D341Med (cell line): ENCODE data around the gene MEF2A.
"Not testable (repeated sequence)": the region's sequence is repeated elsewhere in the genome, so short reads cannot be mapped to it uniquely, and the experiment has no call there.

Experiments
- DNase-seq: peaks from one replicate; pipeline ENCODE4 v3.0.0; 2012; ENCODE audit warnings: low spot score

MEF2A gene

GRCh38 chr15:99651023-99651807, 85.4 kb downstream of the MEF2A start:
- no peak for DNase-seq

- DNase-seq, result no peak
Observed at GRCh38 chr15:99656205-99656604, 90.4 kb downstream of the MEF2A start.

GRCh38 chr15:99657996-99658395, 92.2 kb downstream of the MEF2A start:
- no peak for DNase-seq

GRCh38 chr15:99662903-99663302, 97.1 kb downstream of the MEF2A start:
- DNase-seq, result no peak

GRCh38 chr15:99666073-99666472, 100.3 kb downstream of the MEF2A start:
- not testable (repeated sequence) for DNase-seq

DNA sequence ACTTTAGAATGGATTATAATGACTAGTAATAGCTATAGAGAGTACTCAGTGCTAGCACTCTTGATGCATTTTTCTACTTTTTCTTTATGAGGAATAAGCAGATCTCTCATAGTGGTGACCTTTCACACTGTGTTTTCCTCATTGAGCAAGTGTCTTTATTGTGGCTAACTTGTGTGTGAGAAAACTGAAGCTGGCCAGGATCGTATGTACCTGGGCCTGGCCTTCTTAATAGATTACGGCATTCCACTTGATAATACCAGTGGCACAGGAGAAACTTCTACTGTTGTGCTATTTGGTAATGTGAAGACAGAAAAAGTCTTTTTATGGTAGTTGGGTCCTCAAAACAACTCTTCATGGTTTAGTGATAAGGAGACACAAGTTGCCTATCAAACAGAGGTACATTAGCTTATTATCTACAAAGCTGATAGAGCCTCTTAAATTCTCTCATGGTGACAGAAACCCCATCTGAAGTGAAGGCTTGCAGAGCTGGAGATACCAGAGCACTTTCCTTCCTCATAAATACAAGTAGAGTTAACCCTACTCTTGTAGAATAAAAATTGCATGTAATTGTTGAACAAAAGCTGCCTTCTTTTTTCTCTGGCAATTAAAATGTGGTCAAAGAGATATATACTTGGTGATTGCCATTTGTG, 102.9 kb downstream of the MEF2A start:
- no peak for DNase-seq

DNA sequence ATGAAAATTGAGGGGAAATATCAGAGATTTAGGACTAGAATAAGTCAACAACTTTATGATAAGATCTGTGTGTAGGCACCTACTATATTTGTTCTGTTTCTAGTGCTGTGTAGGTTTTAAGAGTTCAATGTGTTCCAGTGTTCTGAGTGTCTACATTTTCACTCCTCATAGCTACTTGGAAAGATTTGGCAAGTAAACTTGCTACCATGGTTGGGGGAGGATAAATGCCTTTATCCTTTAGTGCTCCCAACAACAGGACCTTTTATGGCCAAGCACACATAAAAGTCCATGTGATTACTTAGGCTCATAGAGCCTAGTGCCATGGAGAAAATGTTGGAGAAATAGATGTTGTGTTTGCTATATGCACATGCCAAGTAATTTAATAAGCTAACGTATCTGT, 103.5 kb downstream of the MEF2A start:
- DNase-seq, result no peak

DNA sequence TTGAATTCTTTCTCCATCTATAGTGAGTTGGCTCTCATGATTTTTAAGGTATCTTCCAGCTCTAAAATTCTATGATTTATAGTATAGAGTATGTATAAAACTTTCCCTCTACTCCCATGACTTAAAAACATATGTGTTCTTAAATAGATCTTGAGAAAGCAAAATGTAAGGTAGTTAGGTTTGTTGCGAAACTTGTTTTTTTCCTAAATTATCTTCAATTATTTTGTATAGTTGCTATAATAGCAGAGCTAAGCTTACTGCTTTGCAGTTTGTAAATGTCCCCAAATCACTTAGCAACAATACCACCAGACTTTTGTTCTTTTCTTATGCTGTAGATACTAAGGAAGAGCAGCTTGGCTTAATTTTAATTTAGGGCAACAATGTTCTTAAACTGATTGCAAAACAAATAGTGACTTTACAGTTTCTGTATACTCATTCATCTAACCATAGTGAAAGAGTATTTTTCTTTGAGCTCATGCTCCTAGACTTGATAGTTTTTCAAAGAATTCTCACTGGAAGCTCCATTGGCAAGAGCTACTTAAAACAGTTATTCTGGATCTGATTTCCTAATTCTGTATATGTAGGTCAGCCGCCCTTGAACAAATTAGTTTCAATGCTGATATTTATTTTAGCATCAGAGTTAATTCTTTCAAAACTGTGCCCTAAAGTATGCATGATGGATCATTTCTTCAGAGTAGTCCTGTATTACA, 106.3 kb downstream of the MEF2A start:
- no peak for DNase-seq

DNA sequence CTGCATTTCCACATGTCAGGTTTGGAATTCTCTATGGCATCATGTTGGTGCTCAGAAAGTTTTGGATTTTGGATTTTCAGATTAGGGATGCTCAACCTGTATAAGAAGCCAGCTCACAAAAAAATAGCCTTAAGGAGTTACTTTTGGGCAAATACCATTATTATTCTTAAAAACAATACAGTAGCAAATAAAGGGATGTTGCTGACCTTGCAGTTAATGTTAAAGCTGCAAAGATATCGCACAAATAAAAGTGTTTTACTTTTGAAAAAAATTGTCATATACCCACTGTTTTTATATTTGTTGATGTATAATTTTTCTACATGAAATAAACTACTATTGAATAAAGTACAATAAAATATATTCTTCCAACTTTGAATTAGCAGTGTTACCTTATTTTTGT, 107.3 kb downstream of the MEF2A start:
- no peak for DNase-seq

DNA sequence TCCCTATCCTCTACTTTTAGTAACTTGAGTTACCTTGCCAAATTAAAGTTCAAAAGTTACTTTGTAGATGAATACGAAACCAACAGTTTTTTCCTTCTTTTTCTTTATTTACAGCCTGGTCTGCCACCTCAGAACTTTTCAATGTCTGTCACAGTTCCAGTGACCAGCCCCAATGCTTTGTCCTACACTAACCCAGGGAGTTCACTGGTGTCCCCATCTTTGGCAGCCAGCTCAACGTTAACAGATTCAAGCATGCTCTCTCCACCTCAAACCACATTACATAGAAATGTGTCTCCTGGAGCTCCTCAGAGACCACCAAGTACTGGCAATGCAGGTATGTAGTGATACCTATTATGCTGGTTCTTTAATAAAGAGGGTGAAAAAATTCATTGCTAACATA, 108.5 kb downstream of the MEF2A start:
- no peak for DNase-seq

DNA sequence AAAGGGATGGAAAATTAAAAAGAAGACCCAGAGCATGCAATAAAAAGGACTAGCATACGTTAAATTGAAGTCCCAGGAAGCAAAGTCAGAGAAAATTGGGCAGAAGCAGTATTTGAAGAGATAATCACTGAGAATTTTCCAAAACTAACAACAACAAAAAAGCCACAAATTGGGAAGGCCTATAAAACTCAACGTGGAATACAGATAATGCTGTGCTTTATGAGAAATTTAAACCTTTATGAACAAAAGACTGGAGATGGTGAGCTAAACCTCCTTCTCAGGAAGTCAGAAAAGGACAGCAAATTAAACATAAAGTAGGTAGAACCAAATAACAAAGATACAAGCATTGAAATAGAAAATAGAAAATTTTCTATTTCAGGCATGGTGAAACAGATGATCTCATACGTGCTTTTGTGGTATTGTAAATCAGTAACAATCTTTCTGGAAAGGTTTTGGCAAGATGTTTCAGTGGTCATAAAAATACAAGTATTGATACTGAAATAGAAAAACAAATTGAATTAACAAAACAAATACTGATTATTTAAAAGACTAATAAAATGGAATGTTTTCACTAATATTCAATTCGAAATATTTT, 111.9 kb downstream of the MEF2A start:
- DNase-seq, result no peak

GRCh38 chr15:99680276-99680675, 114.5 kb downstream of the MEF2A start:
- no peak for DNase-seq

- no peak for DNase-seq
Observed at GRCh38 chr15:99681990-99682389, 116.2 kb downstream of the MEF2A start.

DNA sequence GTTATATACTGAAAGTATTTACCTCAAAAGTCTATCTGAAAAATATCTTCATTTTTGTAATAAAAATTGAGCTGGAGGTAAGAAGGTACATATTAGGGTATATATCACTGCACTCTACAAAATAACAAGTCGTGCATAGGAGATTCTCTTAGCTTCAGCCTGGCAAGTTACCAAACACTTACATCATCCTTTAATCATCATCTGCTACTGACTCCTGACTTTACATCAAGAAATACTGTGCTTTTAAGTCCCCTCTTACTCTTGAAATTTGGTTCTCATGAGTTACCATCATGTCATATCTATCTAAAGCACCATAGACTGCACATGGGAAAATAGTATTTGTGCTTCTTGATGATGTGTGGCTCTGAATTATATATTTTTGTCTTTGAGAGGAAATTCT, 116.7 kb downstream of the MEF2A start:
- DNase-seq, result peak; percentile 30

- no peak for DNase-seq
Observed at GRCh38 chr15:99683000-99683670, 117.4 kb downstream of the MEF2A start.

GRCh38 chr15:99686290-99686689, 120.5 kb downstream of the MEF2A start:
- DNase-seq, result no peak

GRCh38 chr15:99692825-99693224, 127.0 kb downstream of the MEF2A start:
- DNase-seq, result no peak

GRCh38 chr15:99696096-99696495, 130.3 kb downstream of the MEF2A start:
- no peak for DNase-seq

DNA sequence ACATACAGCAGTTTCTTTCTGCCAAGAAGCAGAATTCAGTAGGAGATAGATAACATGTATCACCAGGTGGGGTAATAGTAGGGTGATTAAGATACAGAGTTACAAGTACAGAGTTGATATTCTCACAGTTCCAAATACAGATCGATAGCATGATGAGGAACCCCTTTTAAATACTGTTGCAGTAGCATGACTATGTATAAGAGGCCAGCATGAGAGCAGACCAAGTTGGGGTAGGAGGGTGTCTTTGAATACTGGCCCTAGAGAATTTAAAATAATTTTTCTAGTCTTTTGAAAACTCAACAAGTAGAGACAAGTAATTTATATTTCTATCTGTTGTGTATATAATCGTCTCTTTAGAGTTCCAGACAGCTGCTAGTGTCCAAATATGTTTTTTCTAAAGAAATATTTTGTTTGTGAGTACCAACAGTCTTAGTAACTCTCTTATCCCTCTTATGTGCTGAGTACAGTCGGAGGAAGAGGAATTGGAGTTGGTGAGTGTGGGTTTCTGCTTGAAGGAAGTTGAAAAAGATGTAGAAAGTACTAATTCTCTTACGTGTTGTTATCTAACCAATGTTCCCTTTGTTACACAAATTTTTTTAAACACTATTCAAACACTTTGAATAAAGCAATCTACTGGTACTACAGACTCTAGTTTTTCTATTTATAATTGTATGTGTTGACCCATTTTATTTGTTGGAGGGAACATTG, 137.3 kb downstream of the MEF2A start:
- DNase-seq, result no peak

- DNase-seq, result no peak
Observed at GRCh38 chr15:99703603-99704443, 138.0 kb downstream of the MEF2A start.

- DNase-seq, result peak; percentile 62
Observed at GRCh38 chr15:99704444-99704838, 138.7 kb downstream of the MEF2A start.
